Measurements from ENCODE around the gene NT5DC4. TPM values are rescaled to one million over a fixed set of nuclear protein-coding genes. Genes with fewer than 3 reads are reported as not detected.

The NT5DC4 gene
- total and polyA plus RNA-seq, 2 of the 8 experiments (the other 6 are each of a cell fraction or from before 2014, with no cell fraction given) = not detected

DNA sequence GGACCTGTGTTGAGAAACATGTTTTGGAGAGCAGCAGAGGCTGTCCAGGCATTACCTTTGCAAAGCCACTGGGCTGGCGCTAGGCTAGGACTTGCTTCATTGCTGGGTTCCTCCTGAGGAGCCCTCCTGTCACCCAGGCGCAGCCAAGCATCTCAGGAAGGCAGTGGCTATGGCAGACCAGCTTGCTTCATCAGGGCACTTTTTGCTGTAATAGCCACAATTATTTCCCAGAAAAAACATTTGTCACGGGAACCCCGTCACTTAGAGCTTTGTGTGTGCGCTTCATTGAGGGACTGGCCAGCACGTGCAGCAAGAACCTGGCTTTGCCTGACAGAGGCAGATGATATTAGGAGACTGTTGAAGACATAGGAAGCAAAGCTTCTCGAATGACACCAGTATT is 38.7 kb upstream of the NT5DC4 start:
- Histone ChIP-seq H3K14ac (ENCODE audit: insufficient read length) (no peak overlapping the region), H3K4ac (replicated peaks; ENCODE audit: insufficient read length, low read depth, low read length) (no peak overlapping the region), H4K8ac (ENCODE audit: extremely low read depth, insufficient read depth, low read length) (no peak overlapping the region), H2AK5ac (ENCODE audit: low read depth, low read length) (no peak overlapping the region), H3K18ac (ENCODE audit: extremely low read depth, low read length) (no peak overlapping the region), H3K27ac (ENCODE audit: low read depth, low read length) (no peak overlapping the region), H4K20me1 (replicated peaks in 1 of 2; ENCODE audit: control insufficient read depth in 1 of 2, insufficient read depth in 2 of 2, low read length in 2 of 2) (no peaks in the 10 kb centered on the region), H3K9ac (replicated peaks in 1 of 4; ENCODE audit: extremely low read depth in 1 of 4, low read depth in 3 of 4, low read length in 3 of 4) (no peak overlapping the region), H3K23me2 (ENCODE audit: low read depth, low read length) (no peaks in the 10 kb centered on the region), H2BK12ac (ENCODE audit: low read depth, low read length) (no peak overlapping the region), H3K9me3 (ENCODE audit: insufficient read depth in 2 of 2, low read depth in 1 of 2, low read length in 1 of 2) (no peaks in the 10 kb centered on the region), H3K23ac (ENCODE audit: insufficient read length) (no peak overlapping the region), H3K36me3 (ENCODE audit: control insufficient read depth in 2 of 4, insufficient read depth in 4 of 4, low read length in 3 of 4) (no peaks in the 10 kb centered on the region), H4K91ac (replicated peaks; ENCODE audit: insufficient read length, low read length) (no peak overlapping the region), H2BK5ac (ENCODE audit: low read depth, low read length) (no peak overlapping the region), H3K79me2 (ENCODE audit: control insufficient read depth in 1 of 2, insufficient read depth in 2 of 2, low read length in 2 of 2) (no peaks in the 10 kb centered on the region), H3K4me2 (ENCODE audit: insufficient read depth in 1 of 2, low read depth in 2 of 2, low read length in 2 of 2) (no peak overlapping the region), H3K79me1 (ENCODE audit: low read depth, low read length) (no peaks in the 10 kb centered on the region), H3K4me1 (replicated peaks in 1 of 4; ENCODE audit: control insufficient read depth in 3 of 4, insufficient read depth in 4 of 4, low read length in 3 of 4) (no peaks in the 10 kb centered on the region), H3K27me3 (replicated peaks in 1 of 4; ENCODE audit: control insufficient read depth in 3 of 4, extremely low read depth in 1 of 4, insufficient read depth in 3 of 4, low read length in 3 of 4) (no peaks in the 10 kb centered on the region), H2BK15ac (ENCODE audit: low read length) (no peak overlapping the region), H2AFZ (ENCODE audit: low read length) (0 out of 2 replicates have a peak overlapping the region, but pooled peaks have one; percentile 20), H3K4me3 (ENCODE audit: extremely low read depth in 1 of 4, insufficient read depth in 2 of 4, low read depth in 3 of 4, low read length in 4 of 4) (no peak overlapping the region), H2BK20ac (ENCODE audit: low read length) (no peak overlapping the region), H2BK120ac (replicated peaks; ENCODE audit: low read depth, low read length) (no peak overlapping the region), H4K5ac (ENCODE audit: insufficient read length, low read depth, low read length) (no peak overlapping the region), H3K56ac (replicated peaks; ENCODE audit: insufficient read length, low read depth, low read length) (no peak overlapping the region)
- DNase-seq (ENCODE audit: low read depth in 1 of 2, low spot score in 2 of 2) = no peak
- no peak for TF ChIP-seq FOSL1 (IDR thresholded peaks at IDR 0.05; ENCODE audit: insufficient read depth, low read depth, low read length)
- TF ChIP-seq TAF7 (optimal IDR thresholded peaks at IDR 0.05; ENCODE audit: borderline replicate concordance, low read depth, low read length) = no peak
- TF ChIP-seq SP1 (IDR thresholded peaks at IDR 0.05; ENCODE audit: low read depth, low read length) = no peak
- no peak for TF ChIP-seq KDM4A (IDR thresholded peaks at IDR 0.05; ENCODE audit: low read depth, low read length, severe bottlenecking)
- TF ChIP-seq SUZ12 (IDR thresholded peaks at IDR 0.05; ENCODE audit: low read length) = no peak
- no peak for TF ChIP-seq HDAC6 (IDR thresholded peaks at IDR 0.05; ENCODE audit: low read depth, low read length)
- FAIRE-seq = no peak
- ChIA-PET CTCF (ENCODE audit: partially characterized antibody) (interaction anchor here (0.7 to 8.8 kb wide), 5 partner anchors 9 to 153 kb away, joined by 3 to 40 read pairs (median 5); no protein-coding TSS in a partner anchor), POLR2A (ENCODE audit: partially characterized antibody) (interaction anchor here (1.1 to 1.3 kb wide), 2 partner anchors 17 to 40 kb away, joined by 3 to 4 read pairs; no protein-coding TSS in a partner anchor)
- WGBS, 2 experiments (ENCODE audit: extremely low coverage in 1 of 2, insufficient coverage in 1 of 2, insufficient read length in 1 of 2, insufficient replicate concordance in 2 of 2, low coverage in 1 of 2, low lambda C conversion rate in 2 of 2, missing lambda C conversion rate in 1 of 2) = 89% methylated on average over 7 of the region's 7 CpGs; no CpG with 5 or more reads in 1 of the 2 experiments

Data from H1 (cell line).